H1 (cell line): Measurements from ENCODE around the gene SCGB1D4. TPM values are rescaled to one million over a fixed set of nuclear protein-coding genes. Genes with fewer than 3 reads are reported as not detected.

ENCODE experiments used
- CTCF ChIA-PET: fragments of 300-600 bp; sonication (Branson Sonifier 250); formaldehyde crosslinking; loops from one replicate; lab custom pipeline; 2021; ENCODE audit not compliant: partially characterized antibody; lab: Charles Lee
- POLR2A ChIA-PET: fragments of 300-600 bp; sonication (Branson Sonifier 250); formaldehyde crosslinking; loops from one replicate; lab custom pipeline; 2021; ENCODE audit warnings: inconsistent platforms; ENCODE audit not compliant: partially characterized antibody; lab: Charles Lee
- DNase-seq, 2 experiments: peaks; one replicate each; pipeline versions ENCODE4 v3.0.0 to v3.0.0-alpha.2; 2010 to 2022; ENCODE audit warnings: low spot score in 2 of 2, low read depth in 1 of 2, mixed read lengths in 1 of 2
- FAIRE-seq: peaks from 2 replicates; lab custom pipeline; 2011; peaks lifted over from hg19 to GRCh38; lab: Jason Lieb, UNC
- H2AFZ ChIP-seq: 2 replicates; pipeline ENCODE4 v1.8.1; 2012; ENCODE audit warnings: low read length, inconsistent platforms
- H2AK5ac ChIP-seq: 2 replicates; pipeline ENCODE4 v1.6.1; 2013; ENCODE audit warnings: low read depth, low read length
- H2BK120ac ChIP-seq: replicated peaks from 2 replicates; pipeline ENCODE3; 2013; ENCODE audit warnings: low read depth, low read length, inconsistent platforms
- H2BK12ac ChIP-seq: 2 replicates; pipeline ENCODE4 v1.6.1; 2013; ENCODE audit warnings: low read depth, low read length
- H2BK15ac ChIP-seq: 2 replicates; pipeline ENCODE4 v1.6.1; 2013; ENCODE audit warnings: low read length
- H2BK20ac ChIP-seq: 2 replicates; pipeline ENCODE4 v1.6.1; 2013; ENCODE audit warnings: low read length
- H2BK5ac ChIP-seq: 2 replicates; pipeline ENCODE4 v1.6.1; 2013; ENCODE audit warnings: low read depth, low read length
- H3K14ac ChIP-seq: 2 replicates; pipeline ENCODE4 v1.6.1; 2013; ENCODE audit warnings: inconsistent platforms; ENCODE audit not compliant: insufficient read length
- H3K18ac ChIP-seq: 2 replicates; pipeline ENCODE4 v1.6.1; 2013; ENCODE audit warnings: low read length; ENCODE audit errors: extremely low read depth
- H3K23ac ChIP-seq: 2 replicates; pipeline ENCODE4 v1.6.1; 2013; ENCODE audit warnings: inconsistent platforms; ENCODE audit not compliant: insufficient read length
- H3K23me2 ChIP-seq: 2 replicates; pipeline ENCODE4 v1.6.1; 2013; ENCODE audit warnings: low read depth, low read length
- H3K27ac ChIP-seq: 2 replicates; pipeline ENCODE4 v1.6.1; 2011; ENCODE audit warnings: low read depth, low read length, inconsistent platforms
- H3K27me3 ChIP-seq, 4 experiments: replicated peaks in 1 of 4; 1 replicate in 1 of 4; 2 replicates in 3 of 4; pipeline versions ENCODE4 v1.6.1 to v1.8.1; 2011 to 2013; ENCODE audit warnings: low read length in 3 of 4, mild to moderate bottlenecking in 3 of 4, inconsistent platforms in 2 of 4, mixed read lengths in 2 of 4, moderate library complexity in 1 of 4; ENCODE audit not compliant: control insufficient read depth in 3 of 4, insufficient read depth in 3 of 4; ENCODE audit errors: extremely low read depth in 1 of 4
- H3K36me3 ChIP-seq, 4 experiments: 2 replicates each; pipeline versions ENCODE4 v1.6.1 to v1.8.1; 2011 to 2013; ENCODE audit warnings: mild to moderate bottlenecking in 4 of 4, low read length in 3 of 4, moderate library complexity in 2 of 4, control low read depth in 1 of 4, inconsistent platforms in 1 of 4; ENCODE audit not compliant: insufficient read depth in 4 of 4, control insufficient read depth in 2 of 4
- H3K4ac ChIP-seq: replicated peaks from 2 replicates; pipeline ENCODE3; 2013; ENCODE audit warnings: low read length, low read depth, mixed read lengths, inconsistent platforms; ENCODE audit not compliant: insufficient read length
- H3K4me1 ChIP-seq, 4 experiments: replicated peaks in 1 of 4; 1 replicate in 1 of 4; 2 replicates in 3 of 4; pipeline versions ENCODE4 v1.6.1 to v1.8.1; 2011 to 2013; ENCODE audit warnings: low read length in 3 of 4, inconsistent platforms in 2 of 4, mixed read lengths in 1 of 4; ENCODE audit not compliant: insufficient read depth in 4 of 4, control insufficient read depth in 3 of 4
- H3K4me2 ChIP-seq, 2 experiments: 2 replicates each; pipeline versions ENCODE4 v1.6.1 to v1.8.1; 2011 to 2013; ENCODE audit warnings: low read depth in 2 of 2, low read length in 2 of 2, control low read depth in 1 of 2, inconsistent platforms in 1 of 2, mild to moderate bottlenecking in 1 of 2; ENCODE audit not compliant: insufficient read depth in 1 of 2
- H3K4me3 ChIP-seq, 4 experiments: fragments of 200-600, 300-600 bp in 1 of 4; sonication (generic), shearing (Covaris generic), sonication (Bioruptor Twin) in 1 of 4; 2 replicates each; pipeline versions ENCODE4 v1.5.1 to v1.8.1; 2011 to 2016; ENCODE audit warnings: low read length in 4 of 4, low read depth in 3 of 4, control low read depth in 2 of 4, inconsistent platforms in 2 of 4, mild to moderate bottlenecking in 2 of 4, mixed read lengths in 1 of 4, moderate library complexity in 1 of 4; ENCODE audit not compliant: insufficient read depth in 2 of 4; ENCODE audit errors: extremely low read depth in 1 of 4
- H3K56ac ChIP-seq: replicated peaks from 2 replicates; pipeline ENCODE3; 2013; ENCODE audit warnings: low read depth, mild to moderate bottlenecking, mixed read lengths, low read length, inconsistent platforms; ENCODE audit not compliant: insufficient read length
- H3K79me1 ChIP-seq: 2 replicates; pipeline ENCODE4 v1.6.1; 2013; ENCODE audit warnings: low read depth, low read length, control low read depth
- H3K79me2 ChIP-seq, 2 experiments: 2 replicates each; pipeline versions ENCODE4 v1.6.1 to v1.8.1; 2012 to 2013; ENCODE audit warnings: low read length in 2 of 2, mild to moderate bottlenecking in 2 of 2, inconsistent platforms in 1 of 2; ENCODE audit not compliant: insufficient read depth in 2 of 2, control insufficient read depth in 1 of 2
- H3K9ac ChIP-seq, 4 experiments: replicated peaks in 1 of 4; 1 replicate in 1 of 4; 2 replicates in 3 of 4; pipeline versions ENCODE4 v1.6.1 to v1.8.1; 2011 to 2013; ENCODE audit warnings: low read depth in 3 of 4, low read length in 3 of 4, control low read depth in 2 of 4, mild to moderate bottlenecking in 2 of 4, moderate library complexity in 2 of 4, inconsistent platforms in 1 of 4; ENCODE audit errors: extremely low read depth in 1 of 4
- H3K9me3 ChIP-seq, 2 experiments: 2 replicates each; pipeline versions ENCODE4 v1.6.1 to v1.8.1; 2012 to 2013; ENCODE audit warnings: mild to moderate bottlenecking in 2 of 2, moderate library complexity in 2 of 2, control low read depth in 1 of 2, inconsistent platforms in 1 of 2, low read depth in 1 of 2, low read length in 1 of 2, mixed read lengths in 1 of 2; ENCODE audit not compliant: insufficient read depth in 2 of 2
- H4K20me1 ChIP-seq, 2 experiments: replicated peaks in 1 of 2; 2 replicates each; pipeline versions ENCODE3 to v1.8.1; 2011 to 2013; ENCODE audit warnings: inconsistent platforms in 2 of 2, low read length in 2 of 2, mild to moderate bottlenecking in 1 of 2; ENCODE audit not compliant: insufficient read depth in 2 of 2, control insufficient read depth in 1 of 2
- H4K5ac ChIP-seq: 2 replicates; pipeline ENCODE4 v1.6.1; 2013; ENCODE audit warnings: low read length, low read depth, mixed read lengths, inconsistent platforms; ENCODE audit not compliant: insufficient read length
- H4K8ac ChIP-seq: 2 replicates; pipeline ENCODE4 v1.8.0; 2013; ENCODE audit warnings: mild to moderate bottlenecking, moderate library complexity, low read length, inconsistent platforms; ENCODE audit not compliant: insufficient read depth; ENCODE audit errors: extremely low read depth
- H4K91ac ChIP-seq: replicated peaks from 2 replicates; pipeline ENCODE3; 2013; ENCODE audit warnings: low read length, mixed read lengths, inconsistent platforms; ENCODE audit not compliant: insufficient read length
- JUND ChIP-seq: IDR thresholded peaks from 2 replicates; pipeline ENCODE4 v1.6.1; 2011; ENCODE audit warnings: mild to moderate bottlenecking, improper control_type of control experiment, low read length
- POLR2AphosphoS5 ChIP-seq: IDR thresholded peaks from 2 replicates; pipeline ENCODE4 v1.6.1; 2011; ENCODE audit warnings: low read depth, low read length
- WGBS, 2 experiments: shearing (Covaris generic) in 1 of 2; methylation state at CpG; one replicate each; pipeline versions ENCODE4 v1.1.6 to v1.1.7; 2013 to 2015; ENCODE audit warnings: low lambda C conversion rate in 2 of 2, mixed read lengths in 2 of 2, inconsistent platforms in 1 of 2, low coverage in 1 of 2, missing lambda C conversion rate in 1 of 2; ENCODE audit not compliant: insufficient replicate concordance in 2 of 2, insufficient coverage in 1 of 2, insufficient read length in 1 of 2; ENCODE audit errors: extremely low coverage in 1 of 2, missing lambda C conversion rate in 1 of 2; 5-methylcytosine and 5-hydroxymethylcytosine counted together
- polyA plus RNA-seq, 7 experiments: library from polyadenylated mRNA; depleted of rRNA in 3 of 7; stranded (reverse) in 5 of 7; unstranded in 2 of 7; fragments of >200 nt in 5 of 7; fragments of 200-250 nt in 2 of 7; gene quantifications; 1 replicate in 5 of 7; 2 replicates in 1 of 7; 4 replicates in 1 of 7; pipeline versions ENCODE4 v1.2.1 to v1.2.3, GENCODE V29; 2011 to 2013; ENCODE audit warnings: missing spikeins in 2 of 7, mixed read lengths in 2 of 7
- total RNA-seq: library from RNA; stranded (reverse); fragmentation: NEBNext Ultra II Directional; extraction: Animal tissue kit (Norgen Biotek cat#: 25700); gene quantifications from 2 replicates; pipeline ENCODE4 v1.2.1, GENCODE V29; 2021

The SCGB1D4 gene
- total and polyA plus RNA-seq, 2 of the 8 experiments (the other 6 are each of a cell fraction or from before 2014, with no cell fraction given) = not detected

DNA sequence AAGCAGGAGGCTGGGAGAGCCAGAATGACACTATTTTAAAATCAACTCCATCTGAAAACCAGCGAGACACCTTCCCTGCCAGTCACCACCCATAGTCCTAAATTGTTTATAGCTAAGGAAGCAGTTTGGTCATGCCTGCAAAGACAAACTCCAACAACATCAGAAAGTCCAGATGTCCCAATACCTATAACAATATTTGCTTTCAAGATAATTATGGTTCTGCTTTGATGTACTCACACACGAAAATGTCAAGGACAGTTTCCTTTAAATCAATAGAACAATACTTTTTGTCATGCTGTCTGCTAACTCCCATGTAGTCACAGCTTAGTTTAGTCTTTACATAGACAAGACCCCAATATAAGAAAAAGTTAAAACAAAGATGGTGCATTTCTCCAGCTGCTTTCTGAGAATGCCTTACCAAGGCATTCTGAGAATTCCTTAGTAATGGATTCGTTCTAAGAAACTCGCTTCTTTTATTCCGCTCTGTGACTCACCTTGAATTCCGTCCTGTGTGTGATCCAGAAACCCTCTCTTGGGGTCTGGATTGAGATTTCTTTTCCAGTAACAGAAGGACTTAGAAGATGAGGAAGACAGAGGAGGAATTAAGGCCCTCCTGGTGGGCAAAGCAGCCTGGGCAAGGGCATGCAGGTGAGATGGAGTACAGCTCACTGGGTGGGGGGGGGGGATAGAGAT, 38.5 kb downstream of the SCGB1D4 start:
- no peak overlapping the region for H3K18ac ChIP-seq
- no peaks in the 10 kb centered on the region for H3K27me3 ChIP-seq
- no peaks in the 10 kb centered on the region for H3K36me3 ChIP-seq
- no peak overlapping the region for H2BK5ac ChIP-seq
- H4K20me1 ChIP-seq = no peaks in the 10 kb centered on the region
- no peak overlapping the region for H2BK20ac ChIP-seq
- peak; percentile 55; the same call in 1 of the 2 replicates for TF ChIP-seq JUND
- TF ChIP-seq POLR2AphosphoS5 = no peak
- H4K5ac ChIP-seq = no peak overlapping the region
- no peak overlapping the region for H2BK120ac ChIP-seq
- 72% methylated on average over 6 of the region's 6 CpGs; no CpG with 5 or more reads in 1 of the 2 experiments for whole genome bisulfite sequencing, 2 experiments
- H2BK12ac ChIP-seq = no peak overlapping the region
- H3K27ac ChIP-seq = no peak overlapping the region
- no peak overlapping the region for H4K91ac ChIP-seq
- no peaks in the 10 kb centered on the region for H3K79me1 ChIP-seq
- POLR2A ChIA-PET = interaction anchor here (1.0 kb wide), 1 partner anchor 111 kb away, joined by 3 read pairs; no protein-coding TSS in a partner anchor
- H2BK15ac ChIP-seq = no peak overlapping the region
- H3K4me1 ChIP-seq = no peaks in the 10 kb centered on the region
- no peaks in the 10 kb centered on the region for H3K79me2 ChIP-seq
- no peaks in the 10 kb centered on the region for H3K23me2 ChIP-seq
- H3K9me3 ChIP-seq = no peaks in the 10 kb centered on the region
- no peak overlapping the region for H3K14ac ChIP-seq
- H3K56ac ChIP-seq = no peak overlapping the region
- no peak overlapping the region for H3K4me3 ChIP-seq
- CTCF ChIA-PET = interaction anchor here (0.6 to 1.6 kb wide), 5 partner anchors 13 to 70 kb away, joined by 3 to 6 read pairs (median 3); partner anchors contain the start of genes SCGB1D1 and SCGB1D2
- no peak overlapping the region for H3K4me2 ChIP-seq
- no peak overlapping the region for H3K23ac ChIP-seq
- H2AFZ ChIP-seq = no peak overlapping the region
- H2AK5ac ChIP-seq = no peak overlapping the region
- no peak for DNase-seq
- FAIRE-seq = no peak
- H3K9ac ChIP-seq = no peak overlapping the region
- H3K4ac ChIP-seq = no peak overlapping the region
- no peak overlapping the region for H4K8ac ChIP-seq
